Right lung (tissue), 5 donors: ENCODE data around the gene EPC2. TPM values are rescaled to one million over a fixed set of nuclear protein-coding genes. Genes with fewer than 3 reads are reported as not detected.

Source experiments
- DNase-seq, 2 donors: peaks; one replicate each; pipeline ENCODE4 v3.0.0-alpha.2; 2013
- polyA plus RNA-seq, 5 donors: library from polyadenylated mRNA; unstranded; fragments of 120-200 nt; gene quantifications; one replicate each; pipeline versions ENCODE4 v1.2.1 to v1.2.3, GENCODE V29; 2013; ENCODE audit warnings: inconsistent platforms in 1 of 5, low replicate concordance in 1 of 5; ENCODE audit not compliant: insufficient read length in 5 of 5, insufficient read depth in 1 of 5

Gene EPC2
- polyA plus RNA-seq, 5 donors, result 46.7 to 68.8 (median 65.4) TPM

DNA sequence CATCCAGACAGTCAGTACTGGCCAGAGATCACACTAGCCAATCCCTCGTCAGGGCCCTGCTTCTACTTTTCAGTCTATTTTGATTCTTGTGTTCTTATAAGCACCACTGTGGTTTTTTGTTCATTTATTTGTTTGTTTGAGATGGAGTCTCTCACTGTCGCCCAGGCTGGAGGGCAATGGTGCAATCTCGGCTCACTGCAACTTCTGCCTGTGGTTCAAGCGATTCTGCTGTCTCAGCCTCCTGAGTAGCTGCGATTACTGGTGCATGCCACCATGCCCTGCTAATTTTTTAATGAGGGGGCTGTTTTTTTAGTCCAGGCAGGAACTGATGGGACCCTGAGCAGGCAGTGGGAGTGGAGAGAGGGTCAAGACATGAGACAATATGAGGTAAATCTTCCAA lies 165.5 kb downstream of the EPC2 start:
- no peak for DNase-seq

DNA sequence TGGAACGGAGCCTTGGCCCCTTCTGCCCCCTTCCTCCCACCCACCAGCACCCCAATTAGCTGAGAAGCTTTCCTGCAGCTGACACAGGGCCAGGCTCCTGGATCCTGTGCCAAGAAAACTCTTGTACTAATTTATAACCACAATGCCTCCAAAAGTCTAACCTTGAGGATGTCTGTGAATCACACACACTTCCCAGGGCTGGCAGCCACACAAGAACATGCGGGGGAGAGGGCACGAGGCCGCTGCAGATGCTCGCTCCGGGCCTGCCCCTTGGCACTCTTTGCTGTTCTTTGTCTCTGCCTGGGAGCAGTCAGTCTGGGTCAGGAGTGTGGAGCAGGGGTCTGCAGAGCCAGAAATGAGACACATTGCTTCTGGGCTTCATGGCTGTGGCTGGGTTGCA lies 167.8 kb downstream of the EPC2 start:
- DNase-seq, result no peak

DNA sequence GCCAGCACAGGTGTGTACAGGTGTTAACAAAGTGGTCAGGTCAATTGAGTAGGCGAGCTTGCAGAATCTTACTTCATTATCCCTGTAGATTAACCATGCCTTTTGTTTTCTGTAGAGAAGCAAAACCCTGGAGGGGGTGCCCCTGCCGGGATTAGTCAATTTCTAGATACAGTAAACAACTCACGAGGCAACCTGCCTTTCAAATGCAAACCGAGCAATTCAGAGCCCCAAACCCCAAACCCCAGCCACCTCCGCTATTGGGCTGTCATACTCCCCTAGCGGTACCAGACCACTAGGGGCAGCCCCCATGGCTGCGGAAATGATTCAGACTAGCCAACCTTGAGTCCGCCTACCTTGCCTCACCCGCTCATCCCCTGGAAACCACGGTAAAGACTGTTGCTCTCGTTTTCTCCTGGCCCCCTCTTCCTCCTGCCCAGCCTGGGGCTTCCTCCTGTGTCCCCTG lies 169.1 kb downstream of the EPC2 start:
- DNase-seq, result no peak

DNA sequence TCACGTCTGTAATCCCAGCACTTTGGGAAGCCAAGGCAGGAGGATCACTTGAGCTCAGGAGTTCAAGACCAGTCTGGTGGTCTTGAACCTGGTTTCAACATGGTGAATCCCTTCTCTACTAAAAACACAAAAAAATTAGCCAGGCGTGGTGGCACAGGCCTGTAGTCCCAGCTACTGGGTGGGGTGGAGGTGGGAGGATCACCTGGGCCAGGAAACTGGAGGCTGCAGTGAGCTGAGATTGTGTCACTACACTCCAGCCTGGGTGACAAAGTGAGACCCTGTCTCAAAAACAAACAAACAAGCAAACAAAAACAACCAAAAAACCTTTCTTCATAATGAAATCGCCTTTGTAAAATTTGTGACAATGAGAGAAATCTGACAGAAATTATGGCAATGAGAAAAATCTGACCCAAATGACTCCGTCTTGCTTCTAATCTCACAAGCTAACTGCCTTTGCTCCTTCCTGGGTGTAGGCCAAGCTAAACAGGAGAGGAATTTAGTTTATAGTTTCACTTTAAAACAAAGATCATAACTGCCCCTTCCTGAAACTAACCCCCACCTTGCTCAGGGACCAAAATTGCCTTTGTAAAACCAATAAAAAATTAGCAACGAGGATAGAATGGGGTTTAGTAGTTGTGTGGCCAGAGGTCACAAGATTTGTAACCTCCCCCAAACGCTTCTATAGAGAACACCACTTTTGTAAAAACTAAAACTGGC lies 169.8 kb downstream of the EPC2 start:
- DNase-seq, result peak; percentile 36 to 44

DNA sequence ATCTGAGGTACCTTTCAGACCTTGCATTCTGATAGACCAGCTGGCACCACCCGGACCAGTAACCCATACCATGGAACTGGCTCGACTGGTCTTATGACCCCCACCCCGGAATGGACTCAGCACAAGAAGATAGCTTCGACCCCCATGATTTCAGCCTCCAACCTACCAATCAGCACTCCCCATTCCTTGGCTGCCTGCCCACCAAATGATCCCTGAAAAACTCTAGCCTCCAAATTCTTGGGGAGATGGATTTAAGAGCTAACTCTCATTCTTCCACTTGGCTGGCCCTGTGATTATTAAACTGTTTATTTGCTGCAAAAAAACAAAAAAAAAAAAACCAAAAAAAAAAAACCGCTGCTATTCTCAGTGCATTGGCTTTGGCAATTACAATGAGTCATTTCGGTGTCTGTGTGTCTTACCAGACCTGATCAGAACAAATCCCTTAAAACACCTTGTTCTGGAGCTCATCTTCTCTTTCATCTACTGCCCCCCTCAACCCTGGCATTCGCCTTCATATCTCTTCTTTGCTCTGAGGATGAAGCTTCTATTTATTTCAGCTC lies 170.4 kb downstream of the EPC2 start:
- peak in 1 of 2 donors; percentile 14 for DNase-seq

DNA sequence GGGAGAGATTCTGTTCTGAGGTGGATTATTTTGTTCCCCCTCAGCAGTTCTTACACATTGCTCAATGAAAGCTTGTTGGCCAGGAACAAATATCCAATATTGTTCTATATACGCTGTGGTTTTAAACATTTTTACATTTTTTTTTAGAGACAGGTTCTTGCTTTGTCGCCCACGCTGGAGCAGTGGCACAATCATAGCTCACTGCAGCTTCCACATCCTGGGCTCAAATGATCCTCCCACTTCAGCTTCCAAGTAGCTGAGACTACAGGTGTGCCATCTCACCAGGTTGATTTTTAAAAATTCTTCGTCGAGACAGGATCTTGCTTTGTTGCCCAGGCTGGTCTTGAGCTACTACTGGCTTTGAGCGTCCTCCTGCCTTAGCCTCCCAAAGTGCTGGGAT lies 171.6 kb downstream of the EPC2 start:
- no peak for DNase-seq

DNA sequence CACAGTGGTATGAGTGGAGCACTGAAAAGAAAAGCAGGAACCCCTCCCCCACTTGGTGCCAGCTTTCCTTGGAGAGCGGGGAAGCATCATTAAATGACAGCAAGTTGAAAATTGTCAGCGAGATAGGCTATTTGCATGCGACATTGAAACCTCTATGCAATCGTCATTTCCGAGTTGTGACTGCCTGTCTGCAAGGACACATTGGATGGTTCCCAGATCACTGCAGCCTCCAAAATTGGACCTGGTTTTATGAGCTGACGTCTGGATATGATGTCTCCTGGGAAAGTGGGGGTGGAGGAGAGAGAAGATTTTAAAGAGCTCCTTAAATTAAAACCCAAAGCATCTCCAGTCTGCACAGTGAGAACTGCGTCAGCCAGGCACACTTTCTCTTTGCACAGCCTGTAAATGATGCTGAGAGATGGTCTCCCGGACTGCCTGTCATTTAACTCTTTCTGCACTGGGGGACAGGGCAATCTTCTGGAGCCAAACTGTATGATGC lies 172.7 kb downstream of the EPC2 start:
- DNase-seq, result peak in 1 of 2 donors; percentile 7

DNA sequence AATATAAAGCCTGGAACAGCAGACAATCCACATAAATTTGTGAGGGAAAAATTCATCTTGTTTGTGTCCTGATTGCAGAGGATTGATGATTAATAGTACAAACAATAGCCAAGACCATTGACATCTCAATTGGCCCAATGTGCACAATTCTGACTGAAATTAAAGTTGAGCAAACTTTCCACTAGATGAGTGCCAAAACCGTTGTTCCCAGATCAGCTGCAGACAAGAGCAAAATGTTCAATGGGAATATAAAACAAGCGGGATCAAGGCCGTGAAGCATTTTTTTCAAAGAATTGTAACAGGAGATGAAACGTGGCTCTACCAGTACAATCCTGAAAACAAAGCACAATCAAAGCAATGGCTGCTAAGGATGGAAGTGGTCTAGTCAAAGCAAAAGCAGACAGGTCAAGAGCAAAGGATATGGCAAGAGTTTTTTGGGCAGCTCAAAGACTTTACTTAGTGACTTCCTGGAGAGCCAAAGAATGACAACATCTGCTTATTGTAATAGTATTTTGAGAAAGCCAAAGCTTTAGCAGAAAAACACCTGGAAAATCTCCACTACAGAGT lies 174.6 kb downstream of the EPC2 start:
- DNase-seq, result no peak

DNA sequence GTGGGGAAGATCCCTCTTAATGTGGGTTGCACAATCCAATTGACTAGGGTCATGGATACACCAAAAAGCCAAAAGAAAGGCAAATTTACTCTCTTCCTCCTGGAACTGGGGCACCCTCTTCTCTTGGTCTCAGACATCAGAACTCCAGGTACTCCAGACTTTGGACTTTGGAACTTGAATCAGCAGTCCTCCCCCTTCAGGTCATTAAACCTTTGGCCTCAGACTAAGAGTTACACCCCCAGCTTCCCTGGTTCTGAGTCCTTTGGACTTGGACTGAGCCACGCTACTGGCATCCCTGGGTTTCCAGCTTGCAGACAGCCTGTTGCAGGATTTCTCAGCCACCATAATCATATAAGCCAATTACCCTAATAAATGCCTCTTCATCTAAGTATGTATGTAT lies 179.6 kb downstream of the EPC2 start:
- DNase-seq, result no peak

DNA sequence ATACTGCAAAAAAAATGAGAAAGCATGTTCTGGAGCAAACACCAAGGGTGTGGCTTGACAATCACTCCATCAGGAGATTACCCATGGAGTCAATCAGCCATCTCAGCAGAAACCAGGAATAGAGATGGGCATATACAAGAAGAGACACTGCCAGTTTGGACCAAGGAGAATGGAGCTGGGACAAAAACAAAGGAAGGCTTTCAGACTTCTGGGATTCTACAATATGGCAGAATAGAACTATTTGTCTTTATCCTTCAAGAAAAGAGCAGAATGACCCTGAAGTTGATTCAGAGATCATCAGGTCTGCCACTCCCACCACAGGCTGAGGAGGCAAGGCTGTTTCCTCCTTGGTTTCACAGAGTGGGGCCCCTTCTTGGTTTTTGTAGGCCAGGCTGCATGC lies 182.2 kb downstream of the EPC2 start:
- DNase-seq, result no peak

DNA sequence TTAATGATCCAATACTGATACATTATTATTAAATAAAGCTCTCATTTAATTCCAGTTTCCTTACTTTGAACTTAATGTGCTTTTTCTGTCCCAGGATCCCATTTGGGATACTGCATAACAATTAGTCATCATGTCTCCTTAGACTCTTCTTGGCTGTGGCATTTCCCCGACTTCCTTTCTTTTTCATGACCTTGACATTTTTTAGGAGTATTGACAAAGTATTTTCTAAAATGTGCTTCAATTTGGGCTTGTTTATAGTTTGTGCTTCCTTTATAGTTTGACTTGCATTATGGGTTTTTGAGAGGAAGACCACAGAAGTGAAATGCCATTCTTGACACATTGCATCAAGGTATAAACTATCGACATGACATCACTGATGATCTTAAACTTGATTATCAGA lies 184.4 kb downstream of the EPC2 start:
- DNase-seq, result no peak

DNA sequence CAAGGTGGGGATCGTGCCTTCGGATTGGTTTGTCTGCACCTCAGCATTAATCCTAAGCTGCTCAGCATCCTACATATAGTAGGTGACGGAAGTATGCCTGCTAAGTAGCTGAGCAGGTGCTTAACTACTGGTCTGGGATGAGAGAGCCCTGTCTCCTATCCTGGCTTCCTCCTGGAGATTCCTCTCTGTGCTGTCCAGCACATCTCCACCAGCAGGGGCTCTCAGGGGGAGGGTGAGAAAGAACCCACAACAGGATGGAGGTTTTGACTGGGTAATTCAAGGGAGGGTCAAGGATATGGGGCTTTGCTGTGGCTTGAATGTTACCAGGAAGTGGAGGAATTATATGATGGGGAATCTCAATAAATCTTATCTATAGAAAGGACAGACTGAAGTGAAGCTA lies 185.1 kb downstream of the EPC2 start:
- no peak for DNase-seq

DNA sequence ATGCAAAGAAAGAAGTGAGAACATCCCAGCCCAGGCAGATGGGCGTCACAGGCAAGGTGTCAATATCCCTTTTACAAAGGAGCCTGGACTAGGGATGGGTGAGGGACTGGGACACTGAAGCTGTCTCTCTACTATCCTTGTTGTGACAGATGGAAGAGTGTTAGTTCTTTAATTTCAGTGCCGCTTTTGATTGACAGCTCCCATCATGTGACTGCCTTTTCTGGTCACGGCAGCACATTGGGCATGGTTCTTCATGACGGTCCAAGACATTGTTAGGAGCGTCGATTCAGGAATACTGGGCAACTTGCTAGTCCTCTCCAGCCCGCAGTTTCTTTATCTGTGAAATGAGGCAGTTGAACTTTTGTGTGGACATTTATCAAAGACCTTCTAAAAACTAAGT lies 188.1 kb downstream of the EPC2 start:
- no peak for DNase-seq

Other genes with a start within 250 kb of the EPC2 start
- gene KIF5C, start 230.5 kb downstream of the EPC2 start, polyA plus RNA-seq, result 10 to 100 TPM; 18.7 to 25.6 (median 20.1) TPM